Measurements from ENCODE around the gene SCRT2. TPM values are rescaled to one million over a fixed set of nuclear protein-coding genes. Genes with fewer than 3 reads are reported as not detected.

Gene SCRT2
- total RNA-seq, 2 donors from 2014 or later = not detected

GRCh38 chr20:653110-653589 is 22.5 kb downstream of the SCRT2 start, which contains the start of gene SRXN1:
SRXN1 (minus strand) TSS chr20:653200; CDS start chr20:653185, 15 bp downstream.
- peak within 1 kb of the TSS; percentile 72 to 82 for H3K4me3 ChIP-seq
- DNase-seq (ENCODE audit: low spot score) = peak; percentile 91
- TF ChIP-seq CTCF (IDR thresholded peaks at IDR 0.05) = peak; percentile 62 to 75

GRCh38 chr20:652615-653109 is 22.9 kb downstream of the SCRT2 start:
- Histone ChIP-seq H3K4me1 (peaks cover 0 to 29% of the 10 kb centered on the region in 2 donors), H3K4me3 (peak overlapping the region; percentile 72 to 82), H3K9me3 (peaks cover 0 to 4% of the 10 kb centered on the region in 2 donors), H3K36me3 (peaks cover 33% of the 10 kb centered on the region), H3K27ac (peak overlapping the region; percentile 91 to 95), H3K27me3 (no peaks in the 10 kb centered on the region)
- no peak for TF ChIP-seq CTCF (IDR thresholded peaks at IDR 0.05)
- DNase-seq (ENCODE audit: low spot score) = no peak

More at GRCh38 chr20:653110-653589, 22.5 kb downstream of the SCRT2 start, which contains the start of gene SRXN1:
- Histone ChIP-seq H3K27ac (peak within 1 kb of the TSS; percentile 91 to 95), H3K9me3 (peaks cover 0 to 1% of the 10 kb centered on the region in 2 donors), H3K4me1 (peaks cover 0 to 29% of the 10 kb centered on the region in 2 donors), H3K36me3 (peaks cover 28% of the 10 kb centered on the region), H3K27me3 (no peaks in the 10 kb centered on the region)

GRCh38 chr20:651713-652614 is 23.6 kb downstream of the SCRT2 start:
- no peak for TF ChIP-seq CTCF (IDR thresholded peaks at IDR 0.05)
- peaks cover 40% of the 10 kb centered on the region for H3K36me3 ChIP-seq
- H3K9me3 ChIP-seq = peaks cover 0 to 4% of the 10 kb centered on the region in 2 donors
- no peaks in the 10 kb centered on the region for H3K27me3 ChIP-seq
- peak overlapping the region; percentile 91 to 95 for H3K27ac ChIP-seq
- peak overlapping the region; percentile 72 to 82 for H3K4me3 ChIP-seq
- H3K4me1 ChIP-seq = peaks cover 0 to 34% of the 10 kb centered on the region in 2 donors
- peak; percentile 62 for DNase-seq (ENCODE audit: low spot score)

- peak in 1 of 2 donors; percentile 14 for TF ChIP-seq CTCF (IDR thresholded peaks at IDR 0.05)
- peak overlapping the region; percentile 91 to 95 for H3K27ac ChIP-seq
- H3K36me3 ChIP-seq = peaks cover 43% of the 10 kb centered on the region
- no peak for DNase-seq (ENCODE audit: low spot score)
- H3K4me3 ChIP-seq = no peak overlapping the region
- H3K4me1 ChIP-seq = peaks cover 0 to 44% of the 10 kb centered on the region in 2 donors
- no peaks in the 10 kb centered on the region for H3K27me3 ChIP-seq
- H3K9me3 ChIP-seq = peaks cover 0 to 4% of the 10 kb centered on the region in 2 donors
These were observed 24.6 kb downstream of the SCRT2 start for GRCh38 chr20:650954-651353.

GRCh38 chr20:650281-650680 is 25.3 kb downstream of the SCRT2 start:
- no peak overlapping the region for H3K27ac ChIP-seq
- no peak overlapping the region for H3K4me3 ChIP-seq
- no peak for DNase-seq (ENCODE audit: low spot score)
- H3K4me1 ChIP-seq = peaks cover 0 to 50% of the 10 kb centered on the region in 2 donors
- H3K36me3 ChIP-seq = peaks cover 43% of the 10 kb centered on the region
- TF ChIP-seq CTCF (IDR thresholded peaks at IDR 0.05) = no peak
- H3K9me3 ChIP-seq = peaks cover 0 to 4% of the 10 kb centered on the region in 2 donors
- no peaks in the 10 kb centered on the region for H3K27me3 ChIP-seq

All from right atrium auricular region (tissue), 2 donors.